K562 (cell line): ENCODE data around the gene HCRT. TPM values are rescaled to one million over a fixed set of nuclear protein-coding genes. Genes with fewer than 3 reads are reported as not detected.

ENCODE experiments used
- BCLAF1 ChIP-seq, 2 experiments: fragments of 450-650 bp in 1 of 2; IDR thresholded peaks; 2 replicates each; pipeline ENCODE4 v1.6.1; 2011 to 2017; ENCODE audit warnings: low read depth in 2 of 2, antibody characterized with exemption in 1 of 2, borderline replicate concordance in 1 of 2, low read length in 1 of 2, mild to moderate bottlenecking in 1 of 2, mixed read lengths in 1 of 2; ENCODE audit not compliant: control insufficient read depth in 1 of 2
- BHLHE40 ChIP-seq: IDR thresholded peaks from 2 replicates; pipeline ENCODE4 v1.6.1; 2011; ENCODE audit warnings: low read length, improper control_type of control experiment
- CBFB ChIP-seq: sonication (generic); formaldehyde crosslinking; IDR thresholded peaks from 2 replicates; pipeline ENCODE4 v1.4.0; 2020; ENCODE audit warnings: mild to moderate bottlenecking, missing genetic modification reagents
- DPF2 ChIP-seq: fragments of 450-650 bp; IDR thresholded peaks from 2 replicates; pipeline ENCODE4 v1.6.1; 2016
- ELF4 ChIP-seq: fragments of 450-650 bp; formaldehyde crosslinking; IDR thresholded peaks from 2 replicates; pipeline ENCODE4 v1.4.0; 2022; ENCODE audit warnings: missing genetic modification characterization
- GABPB1 ChIP-seq: sonication (generic); formaldehyde crosslinking; IDR thresholded peaks from 2 replicates; pipeline ENCODE4 v1.8.0; 2022; ENCODE audit warnings: mild to moderate bottlenecking, missing genetic modification reagents
- HBP1 ChIP-seq: fragments of 450-650 bp; formaldehyde crosslinking; IDR thresholded peaks from 2 replicates; pipeline ENCODE4 v1.4.0; 2022; ENCODE audit warnings: missing genetic modification characterization
- NCOA4 ChIP-seq: fragments of 450-650 bp; IDR thresholded peaks from 2 replicates; pipeline ENCODE4 v1.6.1; 2018; ENCODE audit warnings: mild to moderate bottlenecking; ENCODE audit not compliant: partially characterized antibody
- NFIX ChIP-seq: fragments of 250-450 bp; sonication (Bioruptor Pico); IDR thresholded peaks from 2 replicates; pipeline ENCODE4 v1.4.0; 2020; ENCODE audit warnings: low read depth, mild to moderate bottlenecking, moderate library complexity
- SMARCA5 ChIP-seq: fragments of 450-650 bp; IDR thresholded peaks from 2 replicates; pipeline ENCODE4 v1.6.1; 2016
- SRF ChIP-seq, 2 experiments: fragments of 250-450, 450-650 bp in 1 of 2; sonication (Bioruptor Pico) in 1 of 2; sonication (generic) in 1 of 2; formaldehyde crosslinking; IDR thresholded peaks; 2 replicates each; pipeline versions ENCODE4 v1.5.0 to v1.5.1; 2020 to 2022; ENCODE audit warnings: mild to moderate bottlenecking in 1 of 2, missing genetic modification reagents in 1 of 2
- YY1 ChIP-seq, 3 experiments: IDR thresholded peaks; 2 replicates each; pipeline ENCODE4 v1.6.1; 2011; ENCODE audit warnings: low read length in 2 of 3, mild to moderate bottlenecking in 2 of 3, moderate library complexity in 2 of 3, borderline replicate concordance in 1 of 3, control low read depth in 1 of 3, low read depth in 1 of 3; ENCODE audit not compliant: insufficient read depth in 3 of 3, insufficient replicate concordance in 2 of 3, control insufficient read depth in 1 of 3, insufficient read length in 1 of 3; ENCODE audit errors: extremely low read depth in 1 of 3
- ZBTB11 ChIP-seq, 3 experiments: fragments of 200-800 bp in 1 of 3; fragments of 250-450 bp in 1 of 3; fragments of 450-650 bp in 1 of 3; sonication (Bioruptor Pico) in 1 of 3; sonication (Bioruptor generic) in 1 of 3; formaldehyde crosslinking in 1 of 3; IDR thresholded peaks; 2 replicates each; pipeline versions ENCODE4 v1.6.1 to v1.8.0; 2016 to 2022; ENCODE audit warnings: mild to moderate bottlenecking in 2 of 3, missing genetic modification characterization in 2 of 3, missing compliant biosample characterization in 1 of 3, moderate library complexity in 1 of 3
- ZBTB5 ChIP-seq: fragments of 450-650 bp; IDR thresholded peaks from 2 replicates; pipeline ENCODE4 v1.6.1; 2017; ENCODE audit warnings: antibody characterized with exemption
- ZNF589 ChIP-seq: fragments of 200-800 bp; sonication (Bioruptor generic); IDR thresholded peaks from 2 replicates; pipeline ENCODE4 v1.6.1; 2016; ENCODE audit warnings: low read depth, missing genetic modification characterization, missing compliant biosample characterization
- polyA plus RNA-seq, 8 experiments: library from polyadenylated mRNA; depleted of rRNA in 4 of 8; stranded (reverse) in 5 of 8; unstranded in 3 of 8; fragments of >200 nt; fragmentation: Nextera tagmentation in 2 of 8; fragmentation: Illumina TruSeq in 1 of 8; extraction: Ambion mirVana in 2 of 8; extraction: Trizol in 1 of 8; gene quantifications; 2 replicates each; pipeline versions ENCODE4 v1.2.1 to v1.2.3, GENCODE V29; 2011 to 2014; ENCODE audit warnings: inconsistent platforms in 1 of 8, missing spikeins in 1 of 8
- total RNA-seq, 7 experiments: library from RNA; depleted of rRNA in 6 of 7; stranded (reverse); fragments of >200 nt in 6 of 7; fragmentation: Illumina TruSeq in 2 of 7; extraction: Trizol in 2 of 7; gene quantifications; 2 replicates each; pipeline versions ENCODE4 v1.2.1 to v1.2.3, GENCODE V29; 2011 to 2021; ENCODE audit warnings: low replicate concordance in 1 of 7

HCRT gene
- total and polyA plus RNA-seq, 9 of the 15 experiments (the other 6 are each of a cell fraction or from before 2014, with no cell fraction given) = not detected

GRCh38 chr17:42221886-42222745 is 36.9 kb upstream of the HCRT start (continued):
- no peak for TF ChIP-seq BCLAF1 (IDR thresholded peaks at IDR 0.05; ENCODE audit: borderline replicate concordance in 1 of 2, control insufficient read depth in 1 of 2, low read depth in 2 of 2, low read length in 1 of 2)
- no peak for TF ChIP-seq ZNF589 (CRISPR knock-in tag)
- no peak for TF ChIP-seq DPF2
- peak; percentile 86 for TF ChIP-seq SMARCA5
- no peak for TF ChIP-seq ZBTB11 (CRISPR knock-in tag; IDR thresholded peaks at IDR 0.05)
- TF ChIP-seq HBP1 (CRISPR knock-in tag) = peak; percentile 93
- no peak for TF ChIP-seq SRF (CRISPR knock-in tag; IDR thresholded peaks at IDR 0.05)
- TF ChIP-seq GABPB1 (CRISPR knock-in tag) = no peak
- TF ChIP-seq ELF4 = peak; percentile 96
- TF ChIP-seq ZBTB5 = peak; percentile 42; the same call in 1 of the 2 replicates
- TF ChIP-seq BHLHE40 = no peak
- no peak for TF ChIP-seq YY1 (IDR thresholded peaks at IDR 0.05; ENCODE audit: borderline replicate concordance in 1 of 3, control insufficient read depth in 1 of 3, extremely low read depth in 1 of 3, insufficient read depth in 3 of 3, insufficient read length in 1 of 3, insufficient replicate concordance in 2 of 3, low read depth in 1 of 3, low read length in 2 of 3)
- no peak for TF ChIP-seq NFIX
- peak; percentile 53 for TF ChIP-seq NCOA4
- 0 out of 2 replicates have a peak, but pooled peaks have one; percentile 59 for TF ChIP-seq CBFB
